H9 (cell line): Measurements from ENCODE around the gene CDH23. TPM values are rescaled to one million over a fixed set of nuclear protein-coding genes. Genes with fewer than 3 reads are reported as not detected.

Source experiments
- DNase-seq: peaks from one replicate; pipeline ENCODE4 v3.0.0-alpha.2; 2017
- H2AFZ ChIP-seq: one replicate; pipeline ENCODE4 v1.6.1; 2013; ENCODE audit warnings: mild to moderate bottlenecking, low read length, control low read depth, moderate library complexity
- H2AK5ac ChIP-seq: 2 replicates; pipeline ENCODE4 v1.6.1; 2013; ENCODE audit warnings: low read length, control low read depth, mixed read lengths; ENCODE audit not compliant: insufficient read length
- H2BK120ac ChIP-seq: one replicate; pipeline ENCODE4 v1.6.1; 2013; ENCODE audit warnings: low read depth, mild to moderate bottlenecking, low read length, control low read depth, inconsistent platforms; ENCODE audit not compliant: poor library complexity, severe bottlenecking
- H2BK12ac ChIP-seq: 2 replicates; pipeline ENCODE4 v1.6.1; 2013; ENCODE audit warnings: low read length, control low read depth, mixed read lengths, low read depth; ENCODE audit not compliant: insufficient read length
- H2BK15ac ChIP-seq: 2 replicates; pipeline ENCODE4 v1.6.1; 2013; ENCODE audit warnings: low read depth, low read length, control low read depth
- H2BK20ac ChIP-seq: one replicate; pipeline ENCODE4 v1.6.1; 2013; ENCODE audit warnings: low read depth, mild to moderate bottlenecking, low read length, control low read depth, inconsistent platforms; ENCODE audit not compliant: poor library complexity, severe bottlenecking
- H2BK5ac ChIP-seq: 2 replicates; pipeline ENCODE4 v1.6.1; 2013; ENCODE audit warnings: low read length, control low read depth, mixed read lengths; ENCODE audit not compliant: insufficient read length
- H3K14ac ChIP-seq: 2 replicates; pipeline ENCODE4 v1.6.1; 2013; ENCODE audit warnings: low read length, control low read depth; ENCODE audit not compliant: insufficient read depth
- H3K18ac ChIP-seq: 2 replicates; pipeline ENCODE4 v1.6.1; 2013; ENCODE audit warnings: low read depth, mild to moderate bottlenecking, mixed read lengths, low read length, control low read depth; ENCODE audit not compliant: insufficient read length
- H3K23ac ChIP-seq: 2 replicates; pipeline ENCODE4 v1.6.1; 2013; ENCODE audit warnings: low read length, control low read depth, mixed read lengths, low read depth; ENCODE audit not compliant: insufficient read length
- H3K23me2 ChIP-seq: 2 replicates; pipeline ENCODE4 v1.6.1; 2013; ENCODE audit warnings: low read depth, mild to moderate bottlenecking, mixed read lengths, low read length, control low read depth; ENCODE audit not compliant: insufficient read length, poor library complexity, severe bottlenecking
- H3K27ac ChIP-seq: 2 replicates; pipeline ENCODE4 v1.5.1; 2013; ENCODE audit warnings: low read length, control low read depth, mixed read lengths, low read depth; ENCODE audit not compliant: insufficient read length
- H3K27me3 ChIP-seq: 2 replicates; pipeline ENCODE4 v1.6.1; 2013; ENCODE audit warnings: low read length, control low read depth, inconsistent platforms; ENCODE audit not compliant: insufficient read depth
- H3K4ac ChIP-seq: 2 replicates; pipeline ENCODE4 v1.6.1; 2013; ENCODE audit warnings: low read depth, mild to moderate bottlenecking, control low read depth, inconsistent platforms, low read length, moderate library complexity
- H3K4me1 ChIP-seq: 2 replicates; pipeline ENCODE4 v1.6.1; 2013; ENCODE audit warnings: low read length, control low read depth, inconsistent platforms; ENCODE audit not compliant: insufficient read depth
- H3K4me2 ChIP-seq: 2 replicates; pipeline ENCODE4 v1.6.1; 2013; ENCODE audit warnings: low read length, control low read depth, mixed read lengths; ENCODE audit not compliant: insufficient read length, insufficient read depth
- H3K56ac ChIP-seq: 2 replicates; pipeline ENCODE4 v1.6.1; 2013; ENCODE audit warnings: low read depth, mild to moderate bottlenecking, mixed read lengths, low read length, control low read depth; ENCODE audit not compliant: insufficient read length
- H3K79me1 ChIP-seq: 2 replicates; pipeline ENCODE4 v1.6.1; 2013; ENCODE audit warnings: low read depth, mild to moderate bottlenecking, moderate library complexity, low read length, control low read depth, inconsistent platforms; ENCODE audit not compliant: insufficient read depth, poor library complexity, severe bottlenecking
- H3K79me2 ChIP-seq: 2 replicates; pipeline ENCODE4 v1.6.1; 2013; ENCODE audit warnings: low read length, control low read depth, inconsistent platforms; ENCODE audit not compliant: insufficient read depth
- H3K9ac ChIP-seq: 2 replicates; pipeline ENCODE4 v1.6.1; 2013; ENCODE audit warnings: low read length, control low read depth, mixed read lengths; ENCODE audit not compliant: insufficient read length; ENCODE audit errors: extremely low read depth
- H3K9me3 ChIP-seq: one replicate; pipeline ENCODE4 v1.6.1; 2013; ENCODE audit warnings: low read depth, low read length, inconsistent platforms; ENCODE audit not compliant: control insufficient read depth
- H3T11ph ChIP-seq: one replicate; pipeline ENCODE4 v1.6.1; 2013; ENCODE audit warnings: mild to moderate bottlenecking, low read length, control low read depth, inconsistent platforms
- H4K20me1 ChIP-seq: one replicate; pipeline ENCODE4 v1.6.1; 2013; ENCODE audit not compliant: control insufficient read depth, insufficient read length, insufficient read depth
- H4K5ac ChIP-seq: 2 replicates; pipeline ENCODE4 v1.6.1; 2013; ENCODE audit warnings: low read depth, mild to moderate bottlenecking, mixed read lengths, low read length, control low read depth; ENCODE audit not compliant: insufficient read length
- H4K8ac ChIP-seq: replicated peaks from 2 replicates; pipeline ENCODE4 v1.6.1; 2013; ENCODE audit warnings: low read length, control low read depth, mixed read lengths, low read depth; ENCODE audit not compliant: insufficient read length
- H4K91ac ChIP-seq: 2 replicates; pipeline ENCODE4 v1.6.1; 2013; ENCODE audit warnings: low read depth, mild to moderate bottlenecking, moderate library complexity, mixed read lengths, low read length, control low read depth; ENCODE audit not compliant: insufficient read length
- H3K27ac Mint-ChIP-seq, 3 experiments: 2 replicates in 2 of 3; 3 replicates in 1 of 3; pipeline ENCODE4 v1.8.0; 2020 to 2021; ENCODE audit warnings: mixed read lengths in 3 of 3, mild to moderate bottlenecking in 1 of 3, moderate library complexity in 1 of 3
- H3K27me3 Mint-ChIP-seq: 2 replicates; pipeline ENCODE4 v1.8.0; 2021; ENCODE audit warnings: low read depth, mild to moderate bottlenecking, moderate library complexity, mixed read lengths
- H3K36me3 Mint-ChIP-seq, 3 experiments: 2 replicates in 2 of 3; 3 replicates in 1 of 3; pipeline ENCODE4 v1.8.0; 2020 to 2021; ENCODE audit warnings: low read depth in 3 of 3, mixed read lengths in 3 of 3; ENCODE audit not compliant: insufficient read depth in 1 of 3
- H3K4me1 Mint-ChIP-seq, 2 experiments: 2 replicates each; pipeline ENCODE4 v1.8.0; 2020; ENCODE audit warnings: mixed read lengths in 2 of 2
- H3K4me3 Mint-ChIP-seq, 2 experiments: 2 replicates in 1 of 2; 3 replicates in 1 of 2; pipeline ENCODE4 v1.8.0; 2020 to 2021; ENCODE audit warnings: mild to moderate bottlenecking in 2 of 2, mixed read lengths in 2 of 2, moderate library complexity in 1 of 2
- H3K9me3 Mint-ChIP-seq, 2 experiments: 2 replicates in 1 of 2; 3 replicates in 1 of 2; pipeline ENCODE4 v1.8.0; 2020; ENCODE audit warnings: mild to moderate bottlenecking in 2 of 2, mixed read lengths in 2 of 2, moderate library complexity in 1 of 2
- CTCF ChIP-seq: fragments of 200-600 bp; sonication (generic); conservative IDR thresholded peaks from 3 replicates; pipeline ENCODE4 v1.8.0; 2021; ENCODE audit warnings: antibody characterized with exemption, mild to moderate bottlenecking
- WGBS: extraction: QIAGEN DNeasy Blood & Tissue Kit; methylation state at CpG from one replicate; pipeline ENCODE4 v1.1.7; 2013; ENCODE audit warnings: missing lambda C conversion rate, low lambda C conversion rate, mixed read lengths; ENCODE audit not compliant: insufficient read length; ENCODE audit errors: extremely low coverage; 5-methylcytosine and 5-hydroxymethylcytosine counted together
- total RNA-seq: library from RNA; stranded (reverse); gene quantifications from 2 replicates; pipeline ENCODE4 v1.2.1, GENCODE V29; 2021

The CDH23 gene
- total RNA-seq, 1 experiment from 2014 or later: 2.1 TPM

- no peak overlapping the region for H3K4me3 Mint-ChIP-seq
- Histone ChIP-seq H2BK20ac (no peak overlapping the region), H4K5ac (no peak overlapping the region), H3K4ac (no peak overlapping the region), H2AFZ (no peak overlapping the region), H3K79me2 (no peaks in the 10 kb centered on the region), H3K4me1 (no peaks in the 10 kb centered on the region), H2BK12ac (no peak overlapping the region), H4K91ac (no peak overlapping the region), H3K23me2 (no peaks in the 10 kb centered on the region), H3K14ac (no peak overlapping the region), H3T11ph (no peak overlapping the region), H2BK120ac (no peak overlapping the region), H4K20me1 (no peaks in the 10 kb centered on the region), H3K9ac (no peak overlapping the region), H3K27ac (no peak overlapping the region), H3K56ac (no peak overlapping the region), H2BK15ac (no peak overlapping the region), H4K8ac (no peak overlapping the region), H3K79me1 (no peaks in the 10 kb centered on the region), H3K18ac (no peak overlapping the region), H2BK5ac (no peak overlapping the region), H3K23ac (no peak overlapping the region), H2AK5ac (no peak overlapping the region), H3K27me3 (no peaks in the 10 kb centered on the region), H3K9me3 (no peaks in the 10 kb centered on the region), H3K4me2 (no peak overlapping the region)
- no peak overlapping the region for H3K27ac Mint-ChIP-seq
- DNase-seq: no peak
- no peaks in the 10 kb centered on the region; a peak in 1 of 5 replicates for H3K9me3 Mint-ChIP-seq
- no peaks in the 10 kb centered on the region for H3K27me3 Mint-ChIP-seq
- TF ChIP-seq CTCF: no peak
- peaks cover 11 to 13% of the 10 kb centered on the region in 2 experiments for H3K4me1 Mint-ChIP-seq
- WGBS: no CpG with 5 or more reads among the region's 4 CpGs
- H3K36me3 Mint-ChIP-seq: no peaks in the 10 kb centered on the region
These were observed 459.9 kb downstream of the CDH23 start for GRCh38 chr10:71856619-71857018.
